COLO668 (cell line): Measurements from ENCODE around the gene TRIM40.

Experiments used
- DNase-seq: peaks from one replicate; lab custom pipeline; 2025; ENCODE audit not compliant: unreplicated experiment; lab: John Stamatoyannopoulos, UW

TRIM40 gene, protein sequence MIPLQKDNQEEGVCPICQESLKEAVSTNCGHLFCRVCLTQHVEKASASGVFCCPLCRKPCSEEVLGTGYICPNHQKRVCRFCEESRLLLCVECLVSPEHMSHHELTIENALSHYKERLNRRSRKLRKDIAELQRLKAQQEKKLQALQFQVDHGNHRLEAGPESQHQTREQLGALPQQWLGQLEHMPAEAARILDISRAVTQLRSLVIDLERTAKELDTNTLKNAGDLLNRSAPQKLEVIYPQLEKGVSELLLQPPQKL

DNA sequence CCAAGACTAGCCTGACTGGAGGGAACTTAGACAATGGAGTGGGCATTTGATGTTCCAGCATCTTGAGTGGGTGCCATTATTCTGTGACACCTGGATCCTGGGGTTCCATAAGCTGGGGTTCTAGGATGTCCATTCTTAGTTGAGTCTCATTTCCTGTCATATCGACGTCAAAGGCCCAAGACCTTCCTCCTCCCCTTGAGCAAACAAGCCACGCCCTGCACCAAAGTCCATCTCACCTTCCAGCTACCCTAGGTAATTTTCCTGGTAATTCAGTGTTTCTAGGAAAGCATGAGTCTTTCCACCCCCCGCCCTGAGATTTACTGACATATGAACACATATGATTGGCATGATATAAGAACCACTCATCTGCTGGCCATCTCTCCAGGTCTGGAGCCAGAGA, at the start of gene TRIM40:
Gene TRIM40, plus strand, starts transcription at position 384 of the 400 bp plus-strand sequence. CDS start 897 bp downstream, outside the sequence.
- DNase-seq, result no peak

DNA sequence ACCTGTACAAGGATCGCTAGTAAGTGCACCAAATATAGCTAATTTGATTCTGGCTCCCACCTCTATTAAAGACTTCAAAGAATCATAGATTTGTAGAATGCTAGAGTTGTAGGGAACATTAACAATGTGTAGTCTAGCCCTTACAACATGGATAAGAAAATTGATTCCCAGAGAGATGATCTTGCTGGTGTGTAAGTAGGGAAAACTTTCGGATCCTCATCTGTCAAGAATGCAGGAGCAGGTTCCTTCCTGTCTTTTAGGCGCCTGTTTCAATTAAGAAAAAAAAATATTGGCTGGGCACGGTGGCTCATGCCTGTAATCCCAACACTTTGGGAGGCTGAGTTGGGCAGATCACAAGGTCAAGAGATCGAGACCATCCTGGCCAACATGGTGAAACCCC, 48.1 kb upstream of the TRIM40 start:
- DNase-seq, result no peak

DNA sequence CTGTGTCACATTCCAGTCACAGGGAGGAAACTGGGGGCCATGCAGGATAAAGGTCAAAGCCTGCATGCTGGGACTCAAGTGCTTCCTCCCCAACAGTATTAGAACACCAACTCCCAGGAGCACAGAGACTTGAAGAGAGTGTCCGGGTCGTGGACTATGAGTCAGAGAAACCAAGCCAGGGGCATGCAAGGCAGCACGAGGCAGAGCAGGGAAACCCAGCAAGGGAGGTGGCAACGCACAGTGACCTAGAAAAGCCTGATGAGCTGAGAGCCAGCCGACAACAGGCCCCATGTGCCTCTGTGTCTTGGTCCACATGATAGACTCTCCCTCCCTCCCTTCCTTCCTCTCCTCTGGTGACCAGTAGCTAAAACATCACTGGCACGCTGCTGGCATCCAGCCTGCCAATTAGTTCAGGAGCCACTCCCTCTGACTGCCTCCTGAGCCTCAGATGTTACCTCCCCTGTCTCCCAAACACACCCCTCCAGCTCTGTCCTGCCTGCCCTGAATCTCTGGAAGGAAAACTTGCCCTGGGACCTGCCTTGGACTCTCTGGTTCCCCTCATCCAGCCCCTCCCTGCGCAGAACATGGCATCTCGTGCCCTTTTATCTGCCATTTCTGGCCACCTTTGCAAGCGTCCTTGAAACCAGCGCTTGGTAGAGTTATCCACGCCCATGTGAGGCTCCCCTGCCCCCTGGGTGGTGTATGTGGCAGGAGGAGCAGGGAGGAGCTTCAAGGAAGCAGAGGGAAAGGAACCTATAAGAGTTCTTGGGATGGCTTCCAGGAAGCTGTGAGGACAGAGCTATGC, 44.2 kb upstream of the TRIM40 start:
- no peak for DNase-seq

DNA sequence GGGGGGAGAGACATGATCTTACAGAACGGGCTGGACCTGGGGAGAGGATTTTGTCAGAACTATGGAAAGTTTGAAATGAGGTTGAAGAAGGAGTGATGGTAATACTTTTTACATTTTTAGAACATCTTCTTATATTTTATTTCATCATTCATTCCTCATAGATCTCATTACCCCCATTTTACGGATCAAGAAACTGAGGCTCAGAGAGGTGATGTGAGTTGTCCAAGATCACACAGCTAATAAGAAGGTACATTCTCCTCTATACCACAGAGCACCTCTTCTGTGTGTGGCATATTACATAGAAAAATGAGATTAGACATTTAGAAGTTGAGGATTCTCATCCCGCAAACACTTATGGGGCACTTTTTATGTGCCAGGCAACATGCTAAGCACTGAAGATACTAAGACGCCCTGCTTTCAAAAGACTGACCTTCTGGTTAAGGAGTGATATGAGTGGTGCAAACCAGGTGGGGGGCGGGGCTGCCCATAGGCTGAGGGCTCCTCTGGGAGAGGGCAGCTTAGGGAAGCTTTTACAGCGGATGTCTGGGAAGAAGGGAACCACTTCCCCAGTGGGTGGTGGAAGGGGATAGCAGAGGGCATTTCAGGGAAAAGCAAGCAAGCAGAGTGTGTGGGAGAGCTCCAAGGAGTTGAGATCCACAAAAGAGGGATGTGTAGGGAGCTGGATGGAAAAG, 42.9 kb upstream of the TRIM40 start:
- DNase-seq, result no peak

DNA sequence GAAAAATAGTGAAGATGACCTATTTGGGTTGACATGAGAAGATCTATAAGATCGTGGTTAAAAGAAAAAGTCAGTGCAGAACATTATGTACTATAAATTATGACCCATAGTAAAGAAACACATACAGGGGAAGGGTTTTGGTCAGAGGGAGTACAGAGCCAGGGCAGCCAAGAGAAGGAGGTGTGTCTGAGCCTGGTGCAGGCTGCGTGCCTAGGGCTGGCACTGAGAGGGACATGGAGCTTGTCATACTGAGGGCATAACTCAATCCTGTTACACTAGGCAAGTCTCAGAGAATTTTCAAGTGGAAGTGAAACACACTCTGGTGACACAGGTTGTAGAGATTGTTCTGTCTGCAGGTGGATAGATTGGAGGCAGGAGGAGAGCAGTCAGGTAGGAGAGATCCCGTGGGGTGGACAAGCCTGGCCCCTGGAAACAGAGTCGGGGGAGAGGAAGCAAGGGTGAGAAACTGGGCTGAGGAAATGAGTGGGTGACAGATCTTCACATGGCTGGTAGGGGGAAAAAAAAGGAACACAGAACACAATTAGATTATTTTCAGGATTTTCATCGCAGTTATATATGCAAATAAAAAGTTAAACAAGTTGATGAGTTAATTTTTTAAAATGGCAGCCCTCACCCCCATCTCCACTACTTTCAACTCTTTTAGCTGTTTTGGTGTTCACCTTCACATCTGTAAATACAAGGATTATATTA, 41.8 kb upstream of the TRIM40 start:
- no peak for DNase-seq

DNA sequence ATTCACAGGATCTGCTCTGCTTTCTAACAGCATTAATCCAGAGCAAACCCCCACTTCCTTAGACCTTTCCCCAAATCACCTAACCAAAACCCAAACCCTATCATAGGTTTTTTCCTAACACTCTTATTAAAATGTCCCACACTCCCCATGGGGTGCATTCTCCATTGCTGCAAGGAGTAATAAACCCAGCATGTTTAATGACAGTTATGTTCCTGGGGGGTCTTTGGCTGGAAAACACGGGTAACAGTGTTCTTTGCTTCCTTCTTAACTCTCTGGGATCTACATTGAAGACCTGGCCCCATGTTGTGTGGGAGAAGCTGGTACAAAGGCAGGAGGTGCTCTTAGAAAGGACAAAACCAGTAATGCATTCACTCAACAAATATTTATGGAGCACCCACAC, 39.1 kb upstream of the TRIM40 start:
- DNase-seq, result no peak

DNA sequence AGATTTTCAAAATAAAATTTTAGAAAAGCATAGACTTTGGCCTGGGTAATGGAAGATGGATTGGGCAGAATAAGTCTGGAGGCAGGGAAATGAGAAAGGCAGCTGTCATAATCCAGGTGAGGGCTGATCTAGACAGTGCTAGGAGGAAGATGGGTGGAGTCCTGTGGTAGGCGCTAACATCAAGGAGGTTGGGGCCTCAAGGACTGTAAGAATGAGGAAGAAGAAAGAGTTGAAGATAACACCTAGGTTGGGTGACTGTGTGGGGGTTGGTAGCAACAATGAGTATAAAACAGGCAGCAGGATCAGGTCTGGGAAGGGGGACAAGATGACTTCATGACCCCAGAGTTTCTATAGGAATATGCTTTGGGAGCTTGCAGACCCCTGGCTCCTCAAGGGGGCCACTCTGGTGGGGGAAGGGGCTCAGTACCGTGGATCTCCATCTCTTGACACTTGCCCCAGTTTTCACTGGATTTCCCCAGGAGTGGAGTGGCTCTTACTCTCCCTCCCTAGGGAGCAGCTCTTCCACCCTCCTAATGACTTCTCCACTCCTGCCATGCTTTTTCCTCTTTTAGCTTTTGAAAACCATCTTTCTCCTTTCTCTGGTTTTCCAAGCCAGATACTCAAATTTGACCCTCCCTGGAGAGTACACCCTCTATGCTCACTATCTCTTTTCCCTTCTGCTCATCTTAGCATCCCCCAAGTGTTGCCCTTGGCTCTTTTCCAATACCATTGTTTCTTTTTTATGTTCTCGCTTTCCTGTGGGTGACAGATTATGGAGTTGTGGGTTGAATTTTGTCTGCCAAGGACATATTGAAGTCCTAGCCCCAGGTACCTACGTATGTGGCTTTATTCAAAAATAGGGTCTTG, 37.8 kb upstream of the TRIM40 start:
- no peak for DNase-seq

DNA sequence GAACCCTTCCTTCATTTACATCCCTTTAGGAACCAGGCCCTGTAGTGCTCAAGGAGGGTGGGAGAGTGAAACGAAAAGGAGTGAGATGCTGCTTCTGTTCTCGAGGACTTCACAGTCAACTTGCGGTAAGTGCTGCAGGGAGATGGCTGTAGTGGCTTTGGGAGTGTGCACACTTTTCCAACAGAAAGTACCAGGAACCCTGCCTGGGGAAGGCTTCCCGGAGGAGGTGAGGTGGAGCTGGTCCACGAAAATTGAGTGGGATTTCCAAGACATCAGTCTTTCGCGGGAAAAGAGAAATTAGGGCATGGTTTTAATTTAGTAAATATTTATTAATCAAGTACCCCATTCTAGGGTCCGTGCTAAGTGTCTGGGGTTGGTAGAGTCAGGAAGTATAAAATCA, 35.8 kb upstream of the TRIM40 start:
- no peak for DNase-seq

DNA sequence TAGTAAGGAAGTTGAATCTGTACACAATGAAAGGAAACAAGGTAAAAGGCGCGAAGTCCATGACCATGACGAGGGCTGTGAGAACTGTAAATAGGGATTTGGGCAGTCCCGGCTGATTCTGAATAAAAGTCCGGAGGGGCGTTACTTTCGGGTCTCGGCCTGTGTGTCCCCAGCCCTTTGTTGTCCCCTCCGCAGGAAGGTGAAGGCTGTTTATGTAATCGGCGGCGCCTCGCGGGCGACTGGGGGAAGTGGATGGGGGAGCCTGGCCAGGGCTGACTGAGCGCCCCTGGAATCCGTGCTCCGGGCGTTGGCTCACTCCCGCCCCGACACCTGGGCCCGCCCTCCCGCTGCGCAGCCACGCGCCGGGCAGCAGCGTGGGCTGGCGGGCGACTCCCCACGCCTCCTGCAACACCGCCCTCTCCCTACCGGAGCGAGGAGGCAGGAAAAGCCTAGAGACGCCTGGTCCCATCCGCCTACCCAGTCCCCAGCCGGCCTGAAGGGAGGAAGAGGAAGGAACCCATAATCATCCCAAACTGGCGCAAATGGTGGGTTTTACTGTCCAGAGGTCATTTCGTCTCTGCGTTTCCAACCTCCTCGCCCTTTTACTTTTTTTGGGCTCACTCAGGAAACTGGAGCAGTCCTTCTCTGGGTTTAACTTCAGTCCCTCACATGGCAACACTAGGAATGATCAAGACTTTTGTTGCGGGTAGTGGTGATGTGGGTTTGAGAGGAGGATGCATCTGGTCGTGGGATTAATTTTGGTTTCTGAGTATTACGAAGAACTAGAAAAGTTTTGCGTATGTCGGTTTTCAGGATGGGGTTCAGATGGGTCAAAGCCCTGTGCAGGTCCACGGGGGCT, 35.1 kb upstream of the TRIM40 start:
- DNase-seq, result peak; percentile 61

DNA sequence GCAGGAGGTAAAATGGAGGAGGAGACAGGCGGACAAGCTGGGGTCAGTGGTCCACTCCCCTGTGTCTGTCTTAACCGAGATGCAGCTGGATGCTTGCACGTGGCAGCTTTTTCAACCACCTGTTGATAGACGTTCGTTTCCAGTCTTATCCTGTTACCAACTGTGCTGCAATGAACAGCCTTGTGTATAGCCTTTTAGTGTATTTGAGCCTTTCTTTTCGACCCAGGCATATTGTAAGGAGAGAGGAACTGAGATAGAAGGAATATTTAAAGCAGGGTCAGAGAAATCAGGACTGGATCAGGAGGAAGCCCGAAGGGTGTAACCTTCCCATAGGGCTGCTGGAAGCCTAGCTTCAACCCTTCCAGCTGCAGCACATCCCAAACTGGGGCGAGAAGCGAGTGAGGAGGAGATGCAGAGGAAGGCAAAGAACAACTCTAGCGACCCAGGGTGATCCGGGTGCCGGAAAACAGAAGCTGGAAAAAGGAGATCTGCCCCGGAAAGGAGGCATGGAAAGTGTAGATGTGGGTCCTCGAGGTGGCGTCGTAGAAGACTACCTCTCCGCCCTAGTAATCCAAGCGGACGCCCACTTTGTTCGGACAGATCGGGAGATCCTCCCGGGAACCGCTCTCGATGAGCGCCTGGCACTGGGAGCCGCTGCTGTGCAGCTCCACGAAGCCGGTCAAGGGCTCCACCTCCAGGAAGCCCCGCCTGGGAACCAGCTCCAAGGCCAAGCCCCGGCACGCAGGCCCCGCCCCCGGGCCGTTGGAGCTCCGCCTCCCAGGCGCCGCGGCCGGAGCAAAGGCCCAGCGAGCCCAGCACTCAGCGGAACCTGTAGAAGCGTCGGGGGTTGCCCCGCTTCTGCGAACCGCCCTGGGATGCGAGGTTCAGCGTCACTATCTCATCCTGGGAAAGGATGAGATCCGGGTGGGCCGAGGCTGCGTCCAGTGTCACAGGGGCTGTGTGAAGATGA, 34.2 kb upstream of the TRIM40 start:
- DNase-seq, result peak; percentile 83

DNA sequence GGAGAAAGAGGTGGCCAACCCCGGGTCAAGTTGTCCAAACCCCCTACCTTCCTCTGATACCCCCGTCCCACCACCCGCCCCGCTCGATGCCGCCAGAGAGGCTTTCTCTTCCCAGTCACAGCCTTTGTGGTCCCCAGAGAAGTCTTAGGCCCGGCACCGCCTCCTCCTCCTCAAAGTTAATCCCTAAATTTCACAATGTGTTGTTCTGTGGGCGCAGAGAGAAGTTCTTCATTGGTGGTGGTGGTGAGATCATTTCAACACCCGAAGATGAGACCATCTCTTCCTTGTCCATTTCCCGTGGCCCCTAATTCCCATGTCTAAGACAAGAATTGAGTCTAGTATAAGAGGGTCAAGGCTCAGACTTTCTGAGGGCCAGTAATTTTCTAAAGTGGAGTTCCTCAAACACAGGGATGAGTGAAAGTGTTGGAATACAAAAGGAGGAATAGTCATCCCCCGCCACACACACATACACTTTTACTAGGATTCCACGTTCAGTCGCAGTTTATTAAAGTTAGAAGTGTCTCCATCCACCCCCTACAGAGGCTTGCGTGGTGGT, 33.4 kb upstream of the TRIM40 start:
- DNase-seq, result no peak

DNA sequence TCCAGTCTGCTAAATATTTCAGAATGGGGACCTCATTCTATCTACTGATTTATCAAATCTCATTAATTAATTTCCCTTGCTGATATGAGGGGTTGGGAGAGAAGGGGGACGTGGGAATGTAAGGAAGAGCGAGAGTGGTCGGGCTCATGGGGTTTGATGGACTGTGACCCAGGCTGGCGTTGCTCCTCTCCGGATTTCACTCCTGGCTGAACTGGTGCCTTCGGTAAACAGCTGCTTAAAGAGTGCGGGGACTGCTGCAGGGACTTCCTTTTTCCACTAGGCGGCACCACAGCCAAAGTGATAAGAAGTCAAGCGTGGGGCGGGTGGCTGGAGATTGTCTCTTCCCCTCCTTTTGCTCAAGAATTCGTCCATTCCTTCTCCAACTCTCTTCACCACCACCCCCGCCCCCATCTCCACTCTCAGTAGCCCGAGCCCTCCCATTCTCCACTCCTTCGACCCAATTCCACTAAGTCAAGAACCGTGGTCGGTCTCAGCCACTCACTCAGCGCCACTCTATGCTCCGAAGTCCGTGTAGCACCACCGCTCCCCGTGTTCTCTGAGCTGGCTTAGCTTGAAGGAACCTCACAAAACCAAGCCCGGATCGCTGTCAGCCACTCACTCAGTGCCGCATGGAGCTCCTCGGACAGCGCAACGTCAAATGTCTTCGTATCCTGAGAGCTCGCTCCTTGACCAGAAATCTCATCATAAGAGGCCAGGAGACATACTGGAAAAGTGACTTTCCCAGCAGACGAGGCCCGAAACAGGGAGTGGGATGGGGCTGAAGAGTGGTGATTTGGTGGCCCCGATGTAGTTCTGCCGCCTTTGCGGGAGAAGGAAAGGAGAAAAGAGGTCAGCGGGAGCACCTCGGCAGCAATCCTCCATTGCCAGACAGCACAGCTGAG, 32.7 kb upstream of the TRIM40 start:
- peak; percentile 62 for DNase-seq

DNA sequence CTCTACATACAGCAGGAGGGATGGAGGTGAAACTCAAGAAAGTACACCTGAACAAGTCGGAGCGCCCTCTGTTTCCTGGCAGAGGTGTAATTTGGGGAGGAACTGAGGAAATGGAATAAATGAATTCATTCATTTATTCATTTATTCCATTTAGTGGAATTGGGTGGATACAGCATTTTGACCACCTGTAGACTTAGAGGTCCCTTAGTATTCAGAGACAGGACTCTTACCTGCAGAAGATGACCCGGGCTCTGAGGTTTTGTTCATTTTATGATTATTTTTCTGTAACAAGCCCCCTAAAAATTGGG, 32.1 kb upstream of the TRIM40 start:
- DNase-seq, result no peak

DNA sequence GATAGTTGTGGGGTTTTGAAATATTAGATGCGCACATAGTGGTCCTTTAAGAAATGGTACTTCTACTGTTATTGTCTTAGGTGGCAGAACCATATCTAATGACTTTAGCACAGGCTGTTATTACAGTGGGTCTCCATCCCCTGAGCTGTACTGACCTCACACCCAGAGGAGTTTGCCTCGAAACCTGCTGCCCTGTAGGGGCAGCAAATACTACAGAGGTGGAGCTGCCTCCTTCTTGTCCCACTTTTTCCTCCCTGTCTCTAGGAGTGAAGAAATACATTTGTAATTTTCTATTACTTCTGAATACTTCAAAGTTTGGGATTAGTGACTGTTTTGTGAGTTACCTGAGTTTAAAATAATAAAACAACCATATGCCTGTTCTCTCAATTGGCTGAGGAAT, 31.3 kb upstream of the TRIM40 start:
- DNase-seq, result no peak

DNA sequence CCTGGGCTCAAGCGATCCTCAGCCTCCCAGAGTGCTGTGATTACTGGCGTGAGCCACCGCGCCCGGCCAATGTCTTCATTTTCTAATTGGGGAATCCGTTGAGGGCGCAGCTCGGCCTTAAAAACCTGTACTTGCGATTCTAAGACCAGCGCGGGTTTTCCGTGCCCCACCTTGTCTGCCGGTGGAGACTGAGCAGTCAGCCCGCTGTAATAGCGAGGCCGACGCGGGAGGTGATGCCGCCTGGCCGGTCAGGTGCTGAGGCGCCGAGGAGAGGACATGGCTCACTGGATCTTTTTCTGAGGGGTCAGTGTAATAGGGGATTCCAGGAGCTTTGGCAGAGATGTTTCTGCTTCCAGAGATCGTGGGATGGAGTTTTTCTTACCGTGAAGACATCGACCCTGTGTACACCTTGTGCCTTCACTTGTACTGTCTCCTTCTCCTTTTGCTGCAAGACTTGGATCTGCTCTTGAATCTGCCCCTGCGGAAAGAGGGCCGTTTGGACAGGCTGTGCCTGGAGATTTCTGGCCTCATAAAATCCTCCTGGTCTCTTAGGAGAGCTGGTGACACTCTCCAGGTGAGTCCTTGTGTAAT, 24.6 kb upstream of the TRIM40 start:
- no peak for DNase-seq

DNA sequence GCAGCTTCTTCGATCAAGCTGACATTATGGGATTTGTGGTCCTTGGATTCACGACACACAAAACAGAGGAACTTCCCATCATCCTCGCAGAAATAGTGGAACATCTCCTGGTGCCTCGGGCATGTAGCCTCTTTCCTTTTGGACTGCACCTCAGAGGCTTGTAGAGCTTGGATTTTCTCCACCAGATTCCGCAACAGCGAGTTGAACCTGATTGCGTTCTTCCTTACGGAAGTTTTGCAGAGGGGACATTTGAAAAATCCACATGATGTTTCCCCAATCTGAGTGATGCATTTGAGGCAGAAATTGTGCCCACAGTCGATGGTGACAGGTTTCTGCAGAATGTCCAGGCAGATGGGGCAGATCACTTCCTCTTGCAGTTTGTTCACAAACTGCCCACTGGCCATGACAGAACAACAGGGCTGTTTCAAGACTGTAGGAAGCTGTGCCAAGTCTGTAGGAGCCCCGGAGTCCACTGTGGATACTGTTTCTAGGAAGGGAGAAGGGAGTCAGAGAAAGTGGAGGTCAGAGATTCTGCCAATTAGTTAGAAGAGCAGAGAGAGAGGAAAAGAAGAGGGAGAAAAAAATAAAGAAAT, 23.4 kb upstream of the TRIM40 start:
- DNase-seq, result no peak
